Sigmoid colon (tissue), 4 donors: ENCODE measurements around the gene ZNF280C.

ENCODE experiments used
- EP300 ChIP-seq, 4 donors: sonication (generic); formaldehyde crosslinking; IDR thresholded peaks; one replicate each; pipeline ENCODE4 v1.6.1; 2017; ENCODE audit warnings: antibody characterized with exemption in 4 of 4
- POLR2A ChIP-seq, 2 donors: fragments of 450-650 bp; IDR thresholded peaks; one replicate each; pipeline ENCODE4 v1.6.1; 2016; ENCODE audit warnings: antibody characterized with exemption in 2 of 2, mild to moderate bottlenecking in 2 of 2, moderate library complexity in 2 of 2
- POLR2AphosphoS5 ChIP-seq, 4 donors: sonication (generic); formaldehyde crosslinking; IDR thresholded peaks; one replicate each; pipeline ENCODE4 v1.6.1; 2017; ENCODE audit warnings: antibody characterized with exemption in 4 of 4
- TF ChIP-seq, protein P1 (sequence below), 4 experiments: fragments of 450-650 bp in 3 of 4; fragments of 200-600 bp in 1 of 4; IDR thresholded peaks; one replicate each; pipeline ENCODE4 v1.5.1; 2016 to 2019; ENCODE audit warnings: antibody characterized with exemption in 4 of 4, mild to moderate bottlenecking in 3 of 4, moderate library complexity in 2 of 4

DNA sequence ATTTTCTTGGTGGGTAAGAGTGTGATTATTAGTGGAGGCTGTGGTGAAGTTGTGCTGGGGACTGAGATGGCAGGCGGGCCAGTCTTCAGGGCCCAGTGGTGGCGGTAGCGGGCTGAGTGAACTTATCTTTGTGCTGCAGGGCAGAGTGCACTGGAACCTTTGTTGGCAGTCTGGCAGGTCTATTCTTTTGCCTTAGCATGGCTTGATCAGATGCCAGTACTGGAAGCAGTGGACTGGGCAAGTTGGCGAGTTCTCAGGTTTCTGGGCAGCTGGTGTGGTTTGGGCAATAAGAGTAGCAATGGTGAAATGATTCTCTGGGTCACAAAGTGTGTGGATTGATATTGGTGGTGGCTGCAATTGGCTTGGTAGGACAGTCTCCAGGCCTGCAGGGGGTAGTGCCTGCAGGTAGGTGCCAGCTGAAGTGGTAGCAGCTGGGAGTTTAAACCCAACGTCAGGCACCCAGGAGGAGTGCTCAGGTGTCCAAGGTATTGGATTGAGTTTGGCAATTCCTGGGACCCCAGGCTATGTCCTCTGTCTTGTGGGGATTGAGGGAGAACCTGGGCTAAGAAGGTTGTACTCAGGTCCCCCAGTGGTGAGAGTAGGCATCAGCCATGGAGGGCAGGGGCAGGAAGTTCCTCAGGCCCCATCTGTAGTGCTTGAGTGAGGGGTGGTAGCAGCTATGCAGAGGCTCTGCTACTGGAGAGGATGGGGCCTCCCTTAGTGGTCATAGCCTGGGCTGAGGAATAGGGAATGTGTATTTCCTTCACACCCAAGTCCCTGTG is 36.1 kb upstream of the ZNF280C start:
- TF ChIP-seq, protein P1, sequence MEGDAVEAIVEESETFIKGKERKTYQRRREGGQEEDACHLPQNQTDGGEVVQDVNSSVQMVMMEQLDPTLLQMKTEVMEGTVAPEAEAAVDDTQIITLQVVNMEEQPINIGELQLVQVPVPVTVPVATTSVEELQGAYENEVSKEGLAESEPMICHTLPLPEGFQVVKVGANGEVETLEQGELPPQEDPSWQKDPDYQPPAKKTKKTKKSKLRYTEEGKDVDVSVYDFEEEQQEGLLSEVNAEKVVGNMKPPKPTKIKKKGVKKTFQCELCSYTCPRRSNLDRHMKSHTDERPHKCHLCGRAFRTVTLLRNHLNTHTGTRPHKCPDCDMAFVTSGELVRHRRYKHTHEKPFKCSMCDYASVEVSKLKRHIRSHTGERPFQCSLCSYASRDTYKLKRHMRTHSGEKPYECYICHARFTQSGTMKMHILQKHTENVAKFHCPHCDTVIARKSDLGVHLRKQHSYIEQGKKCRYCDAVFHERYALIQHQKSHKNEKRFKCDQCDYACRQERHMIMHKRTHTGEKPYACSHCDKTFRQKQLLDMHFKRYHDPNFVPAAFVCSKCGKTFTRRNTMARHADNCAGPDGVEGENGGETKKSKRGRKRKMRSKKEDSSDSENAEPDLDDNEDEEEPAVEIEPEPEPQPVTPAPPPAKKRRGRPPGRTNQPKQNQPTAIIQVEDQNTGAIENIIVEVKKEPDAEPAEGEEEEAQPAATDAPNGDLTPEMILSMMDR (IDR thresholded peaks at IDR 0.05) = no peak
- TF ChIP-seq EP300 (IDR thresholded peaks at IDR 0.05) = no peak
- TF ChIP-seq POLR2A (IDR thresholded peaks at IDR 0.05) = no peak
- no peak for TF ChIP-seq POLR2AphosphoS5 (IDR thresholded peaks at IDR 0.05)
